ENCODE data around the gene HMOX2. TPM values are rescaled to one million over a fixed set of nuclear protein-coding genes. Genes with fewer than 3 reads are reported as not detected.
A peak's percentile ranks its signal among the peaks of the same experiment; 100 is the strongest.

HMOX2 gene
- total RNA-seq, 1 donor from 2014 or later: 46.6 TPM

DNA sequence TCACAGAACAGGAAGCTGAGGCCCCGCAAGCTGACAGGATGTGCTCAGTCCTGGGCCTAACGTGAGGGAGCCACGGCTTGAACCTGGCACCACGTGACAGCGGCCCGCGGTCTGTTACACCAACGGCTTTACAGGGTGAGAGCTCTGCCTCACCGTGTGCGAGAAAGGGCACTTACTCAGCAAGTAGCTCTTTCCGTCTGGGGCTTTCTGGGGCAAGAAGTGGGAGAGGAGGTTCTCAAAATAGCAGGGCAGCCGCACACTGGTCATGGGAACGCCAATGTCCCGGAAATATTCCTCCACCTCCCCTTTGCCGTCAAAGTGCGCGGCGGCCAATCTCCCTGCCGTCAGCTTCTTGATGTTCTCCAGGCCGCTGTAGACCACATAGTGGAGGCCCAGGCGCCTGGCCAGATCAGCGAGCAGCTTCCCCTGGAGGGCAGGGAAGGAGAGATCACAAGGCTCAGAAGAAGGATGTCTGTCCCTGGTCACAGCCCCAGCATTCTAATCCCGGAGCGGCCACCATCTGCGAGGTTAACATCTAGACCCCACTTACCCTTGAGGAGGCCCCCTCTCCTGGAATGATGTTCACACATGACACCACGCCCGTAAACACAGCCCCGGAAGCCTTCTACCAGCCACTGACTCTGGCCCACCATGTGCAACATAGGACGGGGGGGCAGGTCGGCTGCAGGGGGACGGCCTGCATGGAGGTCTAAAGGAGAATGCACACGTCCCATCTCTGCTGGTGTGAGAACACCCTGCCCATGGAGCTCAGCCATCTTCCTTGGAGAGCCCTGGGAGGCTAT is 10.0 kb upstream of the HMOX2 start:
- no peak for ATAC-seq

DNA sequence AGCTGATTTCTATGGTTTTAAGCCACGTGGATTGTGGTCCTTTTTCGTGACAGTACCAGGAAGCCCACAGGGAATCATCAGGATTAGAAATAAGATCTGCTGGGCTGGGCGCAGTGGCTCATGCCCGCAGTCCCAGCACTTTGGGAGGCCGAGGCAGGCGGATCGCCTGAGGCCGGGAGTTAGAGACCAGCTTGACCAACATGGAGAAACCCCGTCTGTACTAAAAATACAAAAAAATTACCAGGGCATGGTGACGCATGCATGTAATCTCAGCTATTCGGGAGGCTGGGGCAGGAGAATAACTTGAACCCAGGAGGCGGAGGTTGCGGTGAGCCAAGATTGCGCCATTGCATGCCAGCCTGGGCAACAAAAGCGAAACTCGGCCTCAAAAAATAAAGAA is 8.3 kb upstream of the HMOX2 start:
- no peak for ATAC-seq

DNA sequence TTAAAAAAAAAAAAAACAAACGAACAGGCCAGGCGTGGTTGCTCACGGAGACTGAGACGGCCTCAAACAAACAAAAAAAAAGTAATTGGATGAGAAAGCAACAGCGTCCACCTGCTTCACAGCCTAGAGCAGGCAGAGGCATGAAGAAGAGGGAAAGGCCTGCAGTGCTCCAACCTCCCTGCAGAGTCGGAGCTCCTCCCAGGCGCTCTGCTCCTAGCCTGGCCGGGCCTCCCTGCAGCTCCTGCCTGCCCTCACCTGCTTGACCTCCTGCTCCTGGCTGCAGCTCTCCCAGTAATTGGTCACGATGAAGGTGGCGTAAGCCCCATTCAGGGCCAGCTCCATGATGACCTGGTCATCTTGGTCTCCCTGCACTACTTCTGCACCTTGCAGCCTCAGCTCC is 7.2 kb upstream of the HMOX2 start:
- no peak for ATAC-seq

DNA sequence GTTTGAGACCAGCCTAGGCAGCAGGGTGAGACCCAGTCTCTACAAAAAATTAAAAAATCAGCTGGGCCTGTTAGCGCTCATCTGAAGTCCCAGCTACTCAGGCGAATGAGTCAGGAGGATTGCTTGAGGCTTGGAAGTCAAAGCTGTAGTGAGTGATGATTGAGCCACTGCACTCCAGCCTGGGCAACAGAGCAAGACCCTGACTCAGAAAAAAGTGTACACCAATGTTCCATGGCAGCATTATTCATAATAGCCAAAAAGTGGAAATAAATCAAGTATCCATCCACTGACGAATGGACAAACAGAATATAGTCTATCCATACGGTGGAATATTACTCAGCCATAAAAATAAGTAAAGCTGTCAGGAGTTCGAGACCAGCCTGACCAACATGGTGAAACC is 4.3 kb upstream of the HMOX2 start:
- ATAC-seq: no peak

DNA sequence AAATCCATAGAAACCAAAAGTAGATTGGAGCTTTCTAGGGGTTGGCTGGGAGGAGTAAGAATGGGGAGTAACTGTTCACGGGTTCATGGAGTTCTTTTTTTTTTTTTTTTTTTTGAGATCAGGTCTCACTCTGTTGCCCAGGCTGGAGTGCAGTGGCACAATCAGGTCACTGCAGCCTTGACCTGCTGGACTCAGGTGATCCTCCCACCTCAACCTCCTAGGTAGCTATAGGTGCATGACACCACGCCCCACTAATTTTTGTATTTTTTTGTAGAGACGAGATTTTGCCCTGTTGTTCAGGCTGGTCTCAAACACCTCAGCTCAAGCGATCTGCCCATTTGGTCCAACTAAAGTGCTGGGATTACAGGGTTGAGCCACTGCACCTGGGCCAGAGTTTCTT is 3.3 kb upstream of the HMOX2 start:
- ATAC-seq: no peak

DNA sequence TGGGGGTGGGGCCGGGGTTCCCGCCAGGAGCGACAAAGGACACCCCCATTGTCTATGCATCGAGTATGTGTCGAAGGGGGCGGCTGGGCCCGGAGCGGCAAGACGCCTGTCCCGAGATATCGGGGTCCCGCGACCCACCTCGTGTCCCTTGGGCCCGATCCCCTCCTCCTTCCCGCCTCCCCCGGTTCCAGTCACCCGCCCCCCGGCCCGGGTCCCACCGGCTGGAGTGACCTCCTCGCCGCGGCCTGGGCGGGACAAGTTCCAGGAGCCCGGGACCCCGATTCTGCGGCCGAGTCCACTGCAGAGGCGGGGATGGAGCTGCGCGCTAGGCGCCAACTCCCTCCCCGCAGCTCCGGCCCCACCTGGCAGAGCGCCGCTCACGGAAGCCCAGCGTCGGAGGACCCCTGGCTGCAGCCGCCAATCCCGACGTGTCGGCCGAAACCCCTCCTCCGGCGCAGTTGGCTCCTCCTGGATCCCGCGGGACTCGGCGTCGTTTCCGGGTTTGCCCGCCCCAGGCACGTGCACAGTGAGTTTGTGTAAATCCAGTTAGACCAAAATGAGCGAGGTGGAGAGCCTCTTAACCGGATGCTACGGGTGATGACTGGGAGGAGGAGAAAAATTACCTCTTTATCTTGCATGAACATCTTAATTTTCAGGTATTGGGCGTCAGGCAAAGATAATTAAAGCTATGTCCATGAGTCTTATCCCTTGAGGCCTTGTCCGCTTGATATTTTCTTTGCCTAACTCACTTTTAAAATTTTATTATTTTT is 1.8 kb upstream of the HMOX2 start, which contains the start of gene NMRAL1:
NMRAL1 (minus strand) TSS at position 434 of the 770 bp plus-strand sequence. CDS start 493 bp downstream, outside the sequence.
- ATAC-seq: peak; percentile 72

DNA sequence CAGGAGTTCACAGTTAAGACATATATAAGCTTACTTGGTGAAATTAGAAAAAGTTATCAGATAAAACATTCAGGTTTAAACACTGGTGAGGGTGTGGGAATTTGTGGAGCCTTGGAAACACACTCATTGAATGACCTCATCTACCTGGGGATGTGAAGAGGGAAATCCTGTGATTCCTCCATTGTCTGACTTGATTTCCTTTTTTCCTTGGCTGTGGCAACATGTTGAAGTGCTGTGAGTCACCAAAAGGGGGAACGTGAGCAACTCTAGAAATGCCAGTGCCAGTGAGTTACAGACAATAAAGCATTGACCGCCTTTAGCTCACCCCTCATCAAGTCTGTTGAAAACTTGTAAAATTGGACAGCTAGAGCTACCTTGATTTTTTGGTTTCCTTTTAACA is 1.8 kb downstream of the HMOX2 start:
- peak; percentile 14 for ATAC-seq

DNA sequence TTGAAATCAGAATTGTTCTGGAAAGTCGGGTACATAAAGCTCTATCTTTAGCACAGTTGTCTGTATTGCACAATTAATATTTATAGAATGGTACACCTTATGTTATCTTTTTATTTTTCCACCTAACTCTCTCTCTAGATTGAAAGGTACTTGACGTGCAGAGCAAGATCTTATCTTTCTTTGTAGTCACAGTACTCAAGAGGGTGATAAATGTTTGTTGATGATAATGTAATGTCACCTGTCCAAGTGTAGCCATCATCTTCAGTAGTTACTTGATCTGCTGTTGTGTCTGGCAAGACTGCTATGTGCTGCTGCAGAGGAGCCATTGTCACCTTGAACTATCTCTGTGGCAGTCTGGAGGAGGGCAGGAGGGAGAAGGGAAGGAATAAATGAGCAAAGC is 5.3 kb downstream of the HMOX2 start:
- no peak for ATAC-seq

DNA sequence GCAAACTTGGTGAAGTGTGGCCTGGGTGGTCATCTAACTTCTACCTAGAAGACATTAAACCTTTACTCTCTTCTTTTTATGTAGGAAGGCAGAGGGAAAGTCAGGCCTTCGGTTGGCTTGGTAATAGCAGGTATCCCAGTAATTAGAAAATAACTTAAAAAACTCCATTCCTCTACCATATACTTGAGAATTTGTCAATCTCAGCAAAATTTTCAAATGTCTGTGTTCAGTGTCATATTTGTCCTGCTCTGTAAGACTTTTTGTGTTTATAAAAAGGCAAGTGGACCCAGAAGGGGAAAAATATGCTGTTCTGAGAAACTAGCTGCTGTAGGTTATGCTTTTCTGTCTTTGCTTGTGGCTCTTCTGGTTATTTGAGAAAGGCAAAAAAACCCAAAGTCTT is 5.8 kb downstream of the HMOX2 start:
- no peak for ATAC-seq

DNA sequence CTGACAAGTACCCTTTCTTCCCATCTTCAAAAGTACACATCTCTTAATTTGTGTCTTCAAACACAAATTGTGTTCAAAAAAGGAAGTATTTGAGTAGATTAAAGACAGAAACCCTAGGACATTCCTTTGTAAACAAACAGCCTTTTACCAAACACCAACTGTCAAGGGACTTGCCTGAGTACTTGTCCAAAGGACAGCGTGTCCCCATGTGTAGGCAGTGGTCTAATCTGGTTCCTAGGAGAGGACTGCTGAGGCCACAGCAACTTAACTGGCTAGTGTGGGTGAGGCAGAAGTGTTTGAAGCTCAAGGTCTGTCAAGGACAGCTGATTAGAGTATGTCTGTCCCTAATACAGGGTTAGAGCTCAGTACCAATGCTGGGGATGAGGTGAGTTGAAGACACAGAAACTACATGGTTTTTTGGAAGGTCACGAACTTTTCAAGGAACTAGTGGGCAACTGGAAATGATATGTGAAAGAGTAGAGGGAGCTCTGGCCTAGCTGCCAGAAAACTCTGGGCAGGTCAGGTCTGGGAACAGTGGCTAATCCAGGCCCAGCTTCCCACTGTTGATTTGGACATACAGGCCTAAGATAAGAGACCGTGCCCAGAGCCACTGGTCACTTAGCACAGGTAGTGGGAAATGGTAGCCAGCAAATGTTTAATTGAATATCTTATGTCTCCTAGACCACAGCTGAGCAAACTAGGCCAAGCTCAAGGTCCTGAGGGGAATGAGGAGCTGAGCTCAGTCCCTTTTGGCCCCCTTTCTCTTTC is 10.1 kb downstream of the HMOX2 start:
- ATAC-seq: peak; percentile 17

DNA sequence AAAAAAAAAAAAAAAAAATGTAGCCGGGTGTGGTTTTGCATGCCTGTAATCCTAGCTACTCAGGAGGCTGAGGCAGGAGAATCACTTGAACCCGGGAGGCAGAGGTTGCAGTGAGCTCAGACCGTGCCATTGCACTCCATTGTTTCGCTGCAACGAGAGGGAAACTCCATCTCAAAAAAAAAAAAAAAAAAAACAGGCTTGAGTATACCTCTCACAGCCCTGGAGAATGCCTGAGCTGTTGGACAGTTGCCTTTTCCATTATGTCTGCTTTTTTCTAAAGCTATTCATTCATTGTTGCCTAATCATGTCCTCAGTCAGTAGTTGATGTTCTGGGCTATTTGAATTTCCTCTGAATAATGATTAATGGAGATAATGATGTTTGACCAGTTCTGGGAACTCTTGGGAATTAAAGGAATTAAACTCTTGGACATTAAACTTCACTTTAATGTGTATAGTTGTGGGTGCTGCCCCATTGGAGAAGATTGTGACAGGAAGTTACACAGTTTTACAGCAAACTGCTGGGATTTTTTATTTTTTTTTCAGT is 11.8 kb downstream of the HMOX2 start:
- ATAC-seq: peak; percentile 68

DNA sequence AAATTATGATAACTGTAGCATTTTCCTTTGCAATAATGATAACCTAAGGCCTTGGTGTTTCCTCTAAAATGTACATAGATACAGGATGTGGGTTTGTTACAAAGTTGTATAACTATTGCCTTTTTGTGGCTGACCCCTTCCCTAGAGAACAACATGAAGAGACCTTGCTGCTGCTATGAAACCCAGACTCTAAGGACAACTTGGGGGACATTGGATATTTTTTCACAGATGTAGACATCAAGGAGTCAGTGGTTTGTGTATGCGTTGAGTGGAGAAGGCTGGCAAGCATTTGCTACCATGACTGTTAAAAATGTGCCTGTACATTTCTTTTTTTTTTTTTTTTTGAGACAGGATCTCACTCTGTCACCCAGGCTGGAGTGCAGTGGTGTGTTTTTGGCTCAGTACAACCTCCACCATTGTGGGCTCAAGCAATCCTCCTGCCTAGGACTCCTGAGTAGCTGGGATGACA is 12.3 kb downstream of the HMOX2 start:
- no peak for ATAC-seq

DNA sequence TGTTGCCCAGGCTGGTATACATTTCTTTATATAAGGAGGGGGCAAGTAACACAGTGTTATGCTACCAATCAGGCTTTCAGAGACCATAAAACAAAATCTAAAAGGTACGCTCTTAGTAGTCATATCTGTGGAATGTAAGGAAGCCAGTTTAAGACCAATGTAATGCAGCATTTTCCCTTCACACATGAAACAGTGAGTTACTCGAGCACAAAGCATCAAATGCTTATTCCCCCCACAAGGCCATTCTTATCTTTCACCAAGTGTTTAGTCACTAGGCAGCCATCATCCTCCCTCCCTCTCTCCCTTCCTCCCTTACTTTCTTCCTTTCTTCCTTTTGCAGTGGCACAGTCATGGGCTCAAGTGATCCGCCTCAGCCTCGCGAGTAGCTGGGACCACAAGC is 12.8 kb downstream of the HMOX2 start:
- ATAC-seq: no peak

DNA sequence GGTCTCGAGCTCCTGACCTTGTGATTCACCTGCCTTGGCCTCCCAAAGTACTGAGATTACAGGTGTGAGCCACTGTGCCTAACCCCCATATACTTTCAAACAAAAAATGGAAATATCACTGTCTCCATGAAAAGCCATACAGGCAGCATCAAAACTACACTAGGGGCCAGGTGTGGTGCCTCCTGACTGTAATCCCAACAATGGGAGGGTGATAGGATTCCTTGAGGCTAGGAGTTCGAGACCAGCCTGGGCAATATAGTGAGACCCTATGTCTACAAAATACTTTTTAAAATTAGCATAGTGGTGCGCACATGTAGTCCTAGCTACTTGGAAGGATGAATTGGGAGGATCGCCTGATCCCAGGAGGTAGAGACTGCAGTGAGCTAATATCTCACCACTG is 15.7 kb downstream of the HMOX2 start:
- no peak for ATAC-seq

DNA sequence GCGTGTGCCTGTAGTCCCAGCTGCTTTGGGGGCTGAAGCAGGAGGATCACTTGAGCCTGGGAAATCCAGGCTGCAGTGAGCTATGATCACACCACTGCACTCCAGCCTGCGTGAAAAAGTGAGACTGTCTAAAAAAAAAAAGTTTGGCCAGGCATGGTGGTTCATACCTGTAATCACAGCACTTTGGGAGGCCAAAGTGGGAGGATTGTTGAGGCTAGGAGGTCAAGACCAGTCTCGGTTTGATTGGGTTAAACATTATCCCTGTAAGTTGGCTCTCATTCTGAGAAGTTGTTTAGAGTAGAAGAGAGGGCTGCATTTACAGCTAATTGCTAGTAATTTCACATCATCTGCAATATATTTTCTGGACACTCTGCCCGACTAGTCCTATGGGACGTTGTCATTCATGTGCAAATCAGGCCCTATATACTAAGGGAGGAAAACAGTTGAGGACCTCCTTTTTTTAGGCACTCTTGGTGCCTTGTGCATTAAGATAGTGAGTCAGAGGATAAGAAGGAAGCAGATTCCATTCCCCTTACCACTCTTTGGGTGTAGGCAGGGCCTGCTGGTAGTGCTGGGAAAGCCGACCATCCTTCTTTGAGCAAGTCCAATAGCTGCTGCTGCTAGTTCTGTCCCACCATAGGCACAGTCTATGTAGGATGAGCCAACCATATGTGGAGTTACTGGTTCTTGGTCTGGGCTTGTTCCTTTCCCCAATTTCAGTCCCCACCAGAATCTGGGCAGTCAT is 18.7 kb downstream of the HMOX2 start:
- peak; percentile 77 for ATAC-seq

DNA sequence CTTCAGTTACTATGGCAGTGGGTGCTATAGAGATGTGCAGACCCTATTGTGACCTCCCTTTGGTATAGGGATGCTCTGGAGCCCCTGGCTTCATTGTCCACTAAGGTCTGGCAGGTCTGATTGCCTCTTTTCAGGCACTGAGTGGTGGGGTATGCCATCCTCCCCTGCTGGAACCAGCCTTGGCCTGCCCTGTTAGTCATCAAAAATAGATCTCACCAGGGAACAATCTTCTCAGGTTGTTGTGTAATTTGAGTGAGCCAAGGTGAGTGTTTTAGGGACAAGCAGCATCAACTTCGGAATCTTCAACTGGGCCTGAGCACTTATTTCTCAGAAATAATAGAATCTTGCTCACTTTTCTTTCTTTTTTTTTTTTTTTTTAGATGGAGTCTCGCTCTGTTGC is 19.6 kb downstream of the HMOX2 start:
- ATAC-seq: peak; percentile 47

DNA sequence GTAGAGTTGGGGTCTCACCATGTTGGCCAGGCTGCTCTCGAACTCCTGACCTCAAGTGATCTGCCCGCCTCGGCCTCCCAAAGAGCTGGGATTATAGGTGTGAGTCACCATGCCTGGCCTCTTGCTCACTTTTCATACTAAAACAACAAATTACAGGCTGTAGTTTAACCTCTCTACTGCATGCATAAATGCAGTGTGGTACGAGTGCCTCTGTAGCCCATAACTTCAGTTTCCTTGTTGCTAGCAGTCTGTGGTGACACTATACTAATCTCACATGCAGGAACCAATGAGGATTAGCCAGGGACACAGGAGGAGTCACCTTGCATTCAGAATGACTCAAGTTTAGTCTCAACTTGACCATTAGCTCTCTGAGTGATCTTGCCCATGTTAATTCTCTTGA is 20.1 kb downstream of the HMOX2 start:
- peak; percentile 76 for ATAC-seq

DNA sequence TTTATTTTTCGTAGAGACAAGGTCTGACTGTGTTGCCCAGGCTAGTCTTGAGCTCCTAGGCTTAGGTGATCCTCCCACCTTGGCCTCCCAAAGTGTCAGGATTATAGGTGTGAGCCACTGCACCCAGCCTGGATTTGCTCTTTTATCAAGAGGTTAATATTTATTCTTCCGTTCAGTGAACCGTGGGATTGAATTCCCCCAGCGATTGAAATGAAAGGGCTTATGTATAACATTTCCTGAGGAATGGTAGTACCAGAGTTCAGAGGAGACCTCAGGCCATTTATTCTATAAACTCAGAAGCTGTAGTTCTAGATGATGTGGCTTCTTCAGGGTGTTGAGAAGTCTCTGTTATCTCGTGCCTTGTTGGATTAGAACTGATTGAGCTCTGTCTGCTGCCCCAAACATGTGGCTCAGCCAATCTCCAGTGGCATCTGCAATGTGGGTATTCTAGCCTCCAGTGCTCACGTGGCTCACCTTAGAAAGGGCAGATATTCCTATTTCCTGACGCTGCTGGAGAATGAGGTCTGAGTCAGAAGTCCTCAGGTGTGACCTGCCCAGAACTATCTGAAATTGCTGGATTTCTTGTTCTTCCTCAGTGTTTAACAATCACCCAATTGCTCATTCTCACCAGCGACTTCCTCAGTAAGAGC is 22.5 kb downstream of the HMOX2 start:
- ATAC-seq: peak; percentile 63

DNA sequence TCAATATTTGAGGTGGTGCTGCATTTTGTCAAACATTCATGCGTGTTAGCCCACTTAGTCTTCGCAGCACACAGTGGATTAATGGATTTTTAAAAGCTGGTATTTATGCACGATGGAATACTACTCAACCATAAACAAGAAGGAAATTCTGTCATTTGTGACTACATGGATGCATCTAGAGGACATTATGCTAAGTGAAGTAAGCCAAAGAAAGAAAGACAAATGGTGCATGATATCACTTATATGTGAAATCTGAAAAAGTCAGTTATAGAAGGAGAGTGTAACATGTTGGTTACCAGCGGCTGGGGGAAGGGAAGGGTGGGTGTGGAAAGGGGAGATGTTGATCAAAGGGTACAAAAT is 23.0 kb downstream of the HMOX2 start:
- no peak for ATAC-seq

DNA sequence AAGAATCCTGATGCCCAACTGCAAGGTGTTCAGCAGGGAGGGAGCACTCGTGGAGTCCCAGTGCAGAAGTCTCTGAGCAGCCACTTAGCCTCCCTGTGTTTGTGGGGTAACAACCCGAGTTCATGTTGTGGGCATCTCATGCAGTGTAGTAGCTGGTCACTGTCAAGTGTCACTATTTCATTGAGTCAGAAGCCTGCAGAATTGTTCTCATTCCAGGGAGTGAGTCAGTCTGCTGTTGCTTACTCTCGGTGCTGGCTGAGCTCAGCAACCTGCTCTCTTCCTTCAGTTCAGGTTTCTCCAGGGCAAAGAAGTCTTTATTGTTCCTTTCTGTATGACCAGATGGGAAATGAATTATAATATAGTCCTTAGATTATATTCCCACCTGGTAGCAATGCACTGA is 24.1 kb downstream of the HMOX2 start:
- ATAC-seq: peak; percentile 75

DNA sequence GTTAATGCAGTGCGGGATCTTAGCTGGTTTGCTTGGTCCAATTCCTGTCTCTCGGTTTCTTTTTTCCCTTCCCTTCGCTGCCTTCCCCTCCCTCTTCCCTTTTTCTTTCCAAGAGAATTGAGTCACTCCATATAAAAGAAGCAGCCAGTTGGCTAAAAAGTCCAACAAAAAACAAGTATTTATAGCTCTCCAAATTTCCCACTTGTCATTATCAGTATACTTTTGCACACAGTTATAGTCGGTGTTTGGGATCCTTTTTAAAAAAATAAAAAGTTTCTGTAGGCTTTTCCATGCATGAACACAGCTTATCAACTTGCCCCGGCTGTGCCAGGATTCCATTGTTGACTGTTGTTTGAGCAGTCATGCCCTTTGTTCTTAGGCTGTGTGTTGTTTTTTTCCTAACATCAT is 24.9 kb downstream of the HMOX2 start:
- no peak for ATAC-seq

Measured in esophagus mucosa (tissue), 1 donor.